T-helper 1 cell (primary cell): ENCODE data around the gene LYZL6.
"Not testable (repeated sequence)": the region's sequence is repeated elsewhere in the genome, so short reads cannot be mapped to it uniquely, and the experiment has no call there.

Experiments
- DNase-seq, 5 donors: peaks; one replicate each; pipeline ENCODE4 v3.0.0-alpha.2; 2012 to 2020

Gene LYZL6

GRCh38 chr17:35906191-35906925, 37.2 kb downstream of the LYZL6 start:
- DNase-seq: no peak

GRCh38 chr17:35903451-35903850, 40.1 kb downstream of the LYZL6 start:
- DNase-seq: no peak

GRCh38 chr17:35901631-35902175, 41.8 kb downstream of the LYZL6 start:
- DNase-seq: no peak

- DNase-seq: no peak
Observed at GRCh38 chr17:35900708-35901480, 42.6 kb downstream of the LYZL6 start.

GRCh38 chr17:35900280-35900679, 43.2 kb downstream of the LYZL6 start:
- no peak for DNase-seq

- peak in 1 of 5 donors; percentile 51 for DNase-seq
Observed at GRCh38 chr17:35898283-35899070, 45.0 kb downstream of the LYZL6 start.

- DNase-seq: not testable (repeated sequence)
Observed at GRCh38 chr17:35897772-35898171, 45.7 kb downstream of the LYZL6 start.

GRCh38 chr17:35895636-35896587, 47.6 kb downstream of the LYZL6 start:
- peak in 1 of 5 donors; percentile 46 for DNase-seq

GRCh38 chr17:35894206-35894605, 49.3 kb downstream of the LYZL6 start:
- no peak for DNase-seq

GRCh38 chr17:35893751-35894150, 49.8 kb downstream of the LYZL6 start:
- DNase-seq: no peak

GRCh38 chr17:35892091-35893035, 51.1 kb downstream of the LYZL6 start:
- DNase-seq: peak in 2 of 5 donors; percentile 17 to 52

- no peak for DNase-seq
Observed at GRCh38 chr17:35891269-35891668, 52.2 kb downstream of the LYZL6 start.

GRCh38 chr17:35890774-35891155, 52.7 kb downstream of the LYZL6 start:
- peak; percentile 19 to 87 (median 42) for DNase-seq

- DNase-seq: no peak
Observed at GRCh38 chr17:35889818-35890773, 53.4 kb downstream of the LYZL6 start.

- DNase-seq: peak in 1 of 5 donors; percentile 52
Observed at GRCh38 chr17:35889241-35889640, 54.3 kb downstream of the LYZL6 start.
